B cell (primary cell): ENCODE results near the gene OR8J1. TPM values are rescaled to one million over a fixed set of nuclear protein-coding genes. Genes with fewer than 3 reads are reported as not detected.

Source experiments
- ATAC-seq: fragments of 200-7000 bp; cut with Tn5 transposase; one replicate; pipeline ENCODE4 v1.10.0; 2021; ENCODE audit warnings: low read depth, mild to moderate bottlenecking, moderate number of reproducible peaks, moderate library complexity
- CTCF ChIA-PET: fragments of 350-600 bp; sonication (Branson Sonifier 250); formaldehyde crosslinking; loops from one replicate; lab custom pipeline; 2021; ENCODE audit warnings: antibody characterized with exemption, inconsistent platforms; lab: Charles Lee
- POLR2A ChIA-PET: fragments of 350-600 bp; sonication (Branson Sonifier 250); formaldehyde crosslinking; loops from one replicate; lab custom pipeline; 2021; ENCODE audit warnings: antibody characterized with exemption; lab: Charles Lee
- DNase-seq: peaks from one replicate; pipeline ENCODE4 v3.0.0; 2013
- H2AFZ ChIP-seq: 2 replicates; pipeline ENCODE4 v1.6.1; 2012; ENCODE audit warnings: mild to moderate bottlenecking, low read depth, low read length; ENCODE audit not compliant: insufficient read depth, poor library complexity, severe bottlenecking
- H3K27ac ChIP-seq, 2 donors: 1 replicate in 1 of 2; 2 replicates in 1 of 2; pipeline ENCODE4 v1.5.1; 2012 to 2013; ENCODE audit warnings: low read length in 2 of 2, mild to moderate bottlenecking in 2 of 2, moderate library complexity in 1 of 2
- H3K27me3 ChIP-seq, 4 experiments: fragments of 200-600 bp in 1 of 4; sonication (generic) in 1 of 4; replicated peaks in 1 of 4; 1 replicate in 2 of 4; 2 replicates in 2 of 4; pipeline versions ENCODE4 v1.6.1 to v1.7.0; 2013 to 2016; ENCODE audit warnings: low read length in 3 of 4, mild to moderate bottlenecking in 2 of 4, mixed read lengths in 1 of 4, moderate library complexity in 1 of 4; ENCODE audit not compliant: insufficient read depth in 4 of 4, control insufficient read depth in 3 of 4; ENCODE audit errors: control extremely low read depth in 1 of 4
- H3K36me3 ChIP-seq, 2 experiments: replicated peaks in 1 of 2; 1 replicate in 1 of 2; 2 replicates in 1 of 2; pipeline versions ENCODE4 v1.6.1 to v1.7.1; 2013; ENCODE audit warnings: low read length in 1 of 2; ENCODE audit not compliant: insufficient read depth in 2 of 2, control insufficient read depth in 1 of 2; ENCODE audit errors: control extremely low read depth in 1 of 2, extremely low read depth in 1 of 2
- H3K4me1 ChIP-seq, 2 donors: fragments of 200-600 bp in 1 of 2; sonication (generic) in 1 of 2; 1 replicate in 1 of 2; 2 replicates in 1 of 2; pipeline versions ENCODE4 v1.5.1 to v1.6.1; 2013 to 2017; ENCODE audit warnings: low read length in 2 of 2; ENCODE audit not compliant: control insufficient read depth in 2 of 2, insufficient read depth in 2 of 2
- H3K4me2 ChIP-seq: replicated peaks from 2 replicates; pipeline ENCODE3; 2012; ENCODE audit warnings: mild to moderate bottlenecking, low read depth, low read length; ENCODE audit not compliant: poor library complexity, severe bottlenecking
- H3K4me3 ChIP-seq, 5 experiments: fragments of 200-600 bp in 1 of 5; sonication (generic) in 1 of 5; 1 replicate in 3 of 5; 2 replicates in 2 of 5; pipeline versions ENCODE4 v1.5.1 to v1.7.0; 2011 to 2016; ENCODE audit warnings: low read length in 4 of 5, mild to moderate bottlenecking in 4 of 5, low read depth in 2 of 5, control low read depth in 1 of 5, moderate library complexity in 1 of 5; ENCODE audit not compliant: insufficient read depth in 1 of 5; ENCODE audit errors: control extremely low read depth in 1 of 5, extremely low read depth in 1 of 5
- H3K79me2 ChIP-seq: fragments of 200-600 bp; sonication (generic); one replicate; pipeline ENCODE4 v1.6.0; 2016; ENCODE audit warnings: low read length; ENCODE audit not compliant: control insufficient read depth, insufficient read depth
- H3K9ac ChIP-seq: fragments of 200-600 bp; sonication (generic); 2 replicates; pipeline ENCODE4 v1.6.1; 2017; ENCODE audit warnings: mild to moderate bottlenecking, low read length, moderate library complexity
- H3K9me3 ChIP-seq, 3 donors: one replicate each; pipeline versions ENCODE4 v1.6.1 to v1.7.1; 2013; ENCODE audit warnings: low read length in 2 of 3; ENCODE audit not compliant: control insufficient read depth in 2 of 3, insufficient read depth in 1 of 3; ENCODE audit errors: control extremely low read depth in 1 of 3
- H4K20me1 ChIP-seq: 2 replicates; pipeline ENCODE4 v1.6.0; 2012; ENCODE audit warnings: mild to moderate bottlenecking, low read length; ENCODE audit not compliant: insufficient read depth, control insufficient read depth, poor library complexity, severe bottlenecking
- H3K27ac Mint-ChIP-seq: one replicate; pipeline ENCODE4 v1.8.0; 2021; ENCODE audit warnings: mixed read lengths
- H3K27me3 Mint-ChIP-seq: one replicate; pipeline ENCODE4 v1.8.0; 2021; ENCODE audit warnings: mixed read lengths
- H3K4me1 Mint-ChIP-seq: one replicate; pipeline ENCODE4 v1.8.0; 2021; ENCODE audit warnings: mixed read lengths
- H3K4me3 Mint-ChIP-seq: one replicate; pipeline ENCODE4 v1.8.0; 2021; ENCODE audit warnings: mixed read lengths
- H3K9me3 Mint-ChIP-seq: one replicate; pipeline ENCODE4 v1.8.0; 2022; ENCODE audit warnings: mixed read lengths; ENCODE audit not compliant: insufficient read depth
- EZH2 ChIP-seq: IDR thresholded peaks from 2 replicates; pipeline ENCODE4 v1.6.1; 2012; ENCODE audit warnings: borderline replicate concordance, low read depth, mild to moderate bottlenecking, moderate library complexity, low read length; ENCODE audit not compliant: insufficient read depth, poor library complexity, severe bottlenecking
- WGBS: methylation state at CpG from one replicate; pipeline ENCODE4 v1.1.5; 2013; ENCODE audit warnings: missing lambda C conversion rate; ENCODE audit not compliant: insufficient coverage; 5-methylcytosine and 5-hydroxymethylcytosine counted together
- intact Hi-C: fragments of 100-400 bp; cut with micrococcal nuclease; formaldehyde crosslinking; loops from one replicate; pipeline ENCODE4 v1.10.0; 2022
- polyA plus RNA-seq: library from polyadenylated mRNA; depleted of rRNA; stranded (reverse); fragments of >200 nt; gene quantifications from 2 replicates; pipeline ENCODE4 v1.2.3, GENCODE V29; 2012
- total RNA-seq, 2 donors: library from RNA; stranded (reverse); fragments of 120-200 nt in 1 of 2; gene quantifications; 1 replicate in 1 of 2; 2 replicates in 1 of 2; pipeline versions ENCODE4 v1.2.3 to v1.2.4, GENCODE V29; 2013 to 2022
- TF ChIP-seq, protein P1 (sequence below): fragments of 200-600 bp; IDR thresholded peaks from one replicate; pipeline ENCODE4 v1.8.0; 2022; ENCODE audit warnings: antibody characterized with exemption, mild to moderate bottlenecking

OR8J1 gene
- total and polyA plus RNA-seq, 2 donors (not counting 1 experiment from before 2014, with no cell fraction given), result not detected

DNA sequence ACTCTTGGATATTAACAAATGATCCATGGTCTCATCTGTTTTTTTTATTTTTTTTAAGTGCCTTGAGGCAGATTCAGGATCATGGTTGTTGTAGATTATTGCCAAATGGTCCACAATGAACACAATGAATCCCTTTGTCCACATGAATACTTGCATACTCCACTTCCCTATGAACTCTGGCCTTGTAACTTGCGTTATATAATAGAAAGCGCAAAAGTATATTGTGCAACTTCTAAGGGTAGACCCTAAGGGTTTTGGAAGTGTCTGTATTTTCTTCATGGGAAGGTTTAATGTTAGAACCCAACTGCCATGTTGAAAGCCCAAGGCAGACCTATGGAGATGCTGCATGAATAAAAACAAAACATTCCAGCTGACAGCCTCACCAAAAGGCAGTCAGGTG, 50.3 kb downstream of the OR8J1 start:
- H3K27ac Mint-ChIP-seq, result no peak overlapping the region
- no peaks in the 10 kb centered on the region for H3K4me1 Mint-ChIP-seq
- DNase-seq (no peak), ATAC-seq (no peak)
- Histone ChIP-seq H3K4me3 (no peak overlapping the region), H3K4me1 (no peaks in the 10 kb centered on the region), H3K9ac (no peak overlapping the region), H3K27me3 (no peaks in the 10 kb centered on the region), H2AFZ (no peak overlapping the region), H3K9me3 (peaks cover 1 to 18% (median 2%) of the 10 kb centered on the region in 3 donors), H3K79me2 (no peaks in the 10 kb centered on the region), H3K36me3 (no peaks in the 10 kb centered on the region), H3K4me2 (no peak overlapping the region), H3K27ac (no peak overlapping the region), H4K20me1 (no peaks in the 10 kb centered on the region)
- peaks cover 11% of the 10 kb centered on the region for H3K9me3 Mint-ChIP-seq
- no CpG with 5 or more reads among the region's 2 CpGs for WGBS
- H3K4me3 Mint-ChIP-seq, result no peak overlapping the region
- no peak for TF ChIP-seq EZH2
- TF ChIP-seq, protein P1, sequence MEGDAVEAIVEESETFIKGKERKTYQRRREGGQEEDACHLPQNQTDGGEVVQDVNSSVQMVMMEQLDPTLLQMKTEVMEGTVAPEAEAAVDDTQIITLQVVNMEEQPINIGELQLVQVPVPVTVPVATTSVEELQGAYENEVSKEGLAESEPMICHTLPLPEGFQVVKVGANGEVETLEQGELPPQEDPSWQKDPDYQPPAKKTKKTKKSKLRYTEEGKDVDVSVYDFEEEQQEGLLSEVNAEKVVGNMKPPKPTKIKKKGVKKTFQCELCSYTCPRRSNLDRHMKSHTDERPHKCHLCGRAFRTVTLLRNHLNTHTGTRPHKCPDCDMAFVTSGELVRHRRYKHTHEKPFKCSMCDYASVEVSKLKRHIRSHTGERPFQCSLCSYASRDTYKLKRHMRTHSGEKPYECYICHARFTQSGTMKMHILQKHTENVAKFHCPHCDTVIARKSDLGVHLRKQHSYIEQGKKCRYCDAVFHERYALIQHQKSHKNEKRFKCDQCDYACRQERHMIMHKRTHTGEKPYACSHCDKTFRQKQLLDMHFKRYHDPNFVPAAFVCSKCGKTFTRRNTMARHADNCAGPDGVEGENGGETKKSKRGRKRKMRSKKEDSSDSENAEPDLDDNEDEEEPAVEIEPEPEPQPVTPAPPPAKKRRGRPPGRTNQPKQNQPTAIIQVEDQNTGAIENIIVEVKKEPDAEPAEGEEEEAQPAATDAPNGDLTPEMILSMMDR, result no peak
- no peaks in the 10 kb centered on the region for H3K27me3 Mint-ChIP-seq
- POLR2A ChIA-PET, result no interaction called here
- CTCF ChIA-PET, result no interaction called here
- intact Hi-C loops, result no loop called here

DNA sequence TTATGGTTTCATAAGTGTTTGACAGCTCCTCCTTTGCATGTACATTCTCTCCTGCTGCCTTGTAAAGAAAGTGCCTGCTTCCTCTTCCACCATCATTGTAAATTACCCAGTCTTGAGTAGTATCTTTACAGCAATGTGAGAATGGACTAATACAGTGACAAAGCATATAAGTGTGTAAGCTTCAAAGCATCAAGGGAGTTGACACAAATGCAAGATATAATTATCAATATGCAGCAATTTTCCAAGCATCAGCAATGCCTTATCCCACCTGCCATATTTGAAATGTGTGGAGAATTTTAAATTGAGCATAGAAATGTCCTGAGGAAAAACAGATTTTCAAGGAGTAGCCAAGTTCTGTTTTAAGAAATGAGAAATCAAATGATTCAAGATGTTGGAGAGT, 56.7 kb downstream of the OR8J1 start:
- CTCF ChIA-PET, result no interaction called here
- H3K4me1 Mint-ChIP-seq, result no peaks in the 10 kb centered on the region
- H3K4me3 ChIP-seq, result no peak overlapping the region
- intact Hi-C loops, result no loop called here
- TF ChIP-seq, protein P1, result no peak
- no peak for TF ChIP-seq EZH2
- no peak overlapping the region for H3K4me2 ChIP-seq
- peaks cover 0 to 6% (median 1%) of the 10 kb centered on the region in 3 donors for H3K9me3 ChIP-seq
- no peak for DNase-seq
- H3K27me3 ChIP-seq, result no peaks in the 10 kb centered on the region
- H3K36me3 ChIP-seq, result no peaks in the 10 kb centered on the region
- POLR2A ChIA-PET, result no interaction called here
- ATAC-seq, result no peak
- H3K79me2 ChIP-seq, result no peaks in the 10 kb centered on the region
- H3K9ac ChIP-seq, result no peak overlapping the region
- no peak overlapping the region for H3K4me3 Mint-ChIP-seq
- no peaks in the 10 kb centered on the region for H3K27me3 Mint-ChIP-seq
- no peaks in the 10 kb centered on the region for H4K20me1 ChIP-seq
- no peaks in the 10 kb centered on the region for H3K4me1 ChIP-seq
- H2AFZ ChIP-seq, result no peak overlapping the region
- peaks cover 8% of the 10 kb centered on the region for H3K9me3 Mint-ChIP-seq
- H3K27ac ChIP-seq, result no peak overlapping the region
- H3K27ac Mint-ChIP-seq, result no peak overlapping the region

Other genes with a start within 250 kb of the OR8J1 start
- gene OR8H3, start 231.9 kb upstream of the OR8J1 start, total RNA-seq, result not detected in 2 replicates
- gene OR8H3, start 231.9 kb upstream of the OR8J1 start, polyA plus RNA-seq, result not detected in 2 replicates
- not detected in 2 replicates for gene OR8J3, start 214.1 kb upstream of the OR8J1 start, total RNA-seq
- gene OR8J3, start 214.1 kb upstream of the OR8J1 start, polyA plus RNA-seq, result not detected in 2 replicates
- not detected in 2 replicates for gene OR8K5, start 194.0 kb upstream of the OR8J1 start, total RNA-seq
- gene OR8K5, start 194.0 kb upstream of the OR8J1 start, polyA plus RNA-seq, result not detected in 2 replicates
- gene OR5J2, start 177.7 kb upstream of the OR8J1 start, total RNA-seq, result not detected in 2 replicates
- gene OR5J2, start 177.7 kb upstream of the OR8J1 start, polyA plus RNA-seq, result not detected in 2 replicates
- gene OR5T2, start 120.0 kb upstream of the OR8J1 start, total RNA-seq, result not detected in 2 replicates
- gene OR5T2, start 120.0 kb upstream of the OR8J1 start, polyA plus RNA-seq, result not detected in 2 replicates
- not detected in 2 replicates for gene OR5T3, start 102.0 kb upstream of the OR8J1 start, total RNA-seq
- gene OR5T3, start 102.0 kb upstream of the OR8J1 start, polyA plus RNA-seq, result not detected in 2 replicates
- gene OR5T1, start 80.1 kb upstream of the OR8J1 start, total RNA-seq, result not detected in 2 replicates
- not detected in 2 replicates for gene OR5T1, start 80.1 kb upstream of the OR8J1 start, polyA plus RNA-seq
- gene OR8H1, start 62.0 kb upstream of the OR8J1 start, total RNA-seq, result not detected in 2 replicates
- gene OR8H1, start 62.0 kb upstream of the OR8J1 start, polyA plus RNA-seq, result not detected in 2 replicates
- gene OR8K3, start 39.1 kb upstream of the OR8J1 start, total RNA-seq, result not detected in 2 replicates
- gene OR8K3, start 39.1 kb upstream of the OR8J1 start, polyA plus RNA-seq, result not detected in 2 replicates
- not detected in 2 replicates for gene OR8K1, start 8.3 kb upstream of the OR8J1 start, total RNA-seq
- gene OR8K1, start 8.3 kb upstream of the OR8J1 start, polyA plus RNA-seq, result not detected in 2 replicates
- not detected in 2 replicates for gene OR8U1, start 21.3 kb downstream of the OR8J1 start, total RNA-seq
- not detected in 2 replicates for gene OR8U1, start 21.3 kb downstream of the OR8J1 start, polyA plus RNA-seq
- not detected in 2 replicates for gene OR5AL1, start 58.4 kb downstream of the OR8J1 start, total RNA-seq
- gene OR5AL1, start 58.4 kb downstream of the OR8J1 start, polyA plus RNA-seq, result not detected in 2 replicates
- gene OR5M3, start 119.1 kb downstream of the OR8J1 start, total RNA-seq, result not detected in 2 replicates
- not detected in 2 replicates for gene OR5M3, start 119.1 kb downstream of the OR8J1 start, polyA plus RNA-seq
- gene OR5M8, start 137.1 kb downstream of the OR8J1 start, total RNA-seq, result not detected in 2 replicates
- not detected in 2 replicates for gene OR5M8, start 137.1 kb downstream of the OR8J1 start, polyA plus RNA-seq
- gene OR5M11, start 189.0 kb downstream of the OR8J1 start, total RNA-seq, result not detected in 2 replicates
- gene OR5M11, start 189.0 kb downstream of the OR8J1 start, polyA plus RNA-seq, result not detected in 2 replicates
- not detected in 2 replicates for gene OR5M10, start 223.4 kb downstream of the OR8J1 start, total RNA-seq
- not detected in 2 replicates for gene OR5M10, start 223.4 kb downstream of the OR8J1 start, polyA plus RNA-seq